ENCODE measurements around the gene GTPBP2.

The GTPBP2 gene

GRCh38 chr6:43629104-43629504, at the start of gene GTPBP2:
GTPBP2 (minus strand) TSS chr6:43629264; CDS start chr6:43629162, 102 bp downstream.
- peak; percentile 99 for DNase-seq

- DNase-seq = no peak
These were observed 49.3 kb upstream of the GTPBP2 start for GRCh38 chr6:43678341-43678740.

GRCh38 chr6:43677759-43678158, 48.7 kb upstream of the GTPBP2 start:
- DNase-seq = no peak

- no peak for DNase-seq
These were observed 48.0 kb upstream of the GTPBP2 start for GRCh38 chr6:43676962-43677606.

GRCh38 chr6:43674921-43675320, 45.9 kb upstream of the GTPBP2 start:
- no peak for DNase-seq

GRCh38 chr6:43674291-43674690, 45.2 kb upstream of the GTPBP2 start:
- no peak for DNase-seq

- DNase-seq = no peak
These were observed 44.5 kb upstream of the GTPBP2 start for GRCh38 chr6:43673444-43674084.

- DNase-seq = no peak
These were observed 43.0 kb upstream of the GTPBP2 start for GRCh38 chr6:43671801-43672690.

- DNase-seq = no peak
These were observed 42.1 kb upstream of the GTPBP2 start for GRCh38 chr6:43671011-43671800.

GRCh38 chr6:43670623-43670986, 41.5 kb upstream of the GTPBP2 start:
- DNase-seq = no peak

GRCh38 chr6:43669922-43670622, 41.0 kb upstream of the GTPBP2 start:
- DNase-seq = peak; percentile 59

GRCh38 chr6:43669050-43669921, 40.2 kb upstream of the GTPBP2 start:
- no peak for DNase-seq

- DNase-seq = peak; percentile 63
These were observed 39.3 kb upstream of the GTPBP2 start for GRCh38 chr6:43668151-43669028.

- peak; percentile 90 for DNase-seq
These were observed 38.4 kb upstream of the GTPBP2 start for GRCh38 chr6:43667245-43668150.

- no peak for DNase-seq
These were observed 37.3 kb upstream of the GTPBP2 start for GRCh38 chr6:43666196-43666920.

GRCh38 chr6:43665376-43665775, 36.3 kb upstream of the GTPBP2 start:
- no peak for DNase-seq

- DNase-seq = peak; percentile 28
These were observed 33.9 kb upstream of the GTPBP2 start for GRCh38 chr6:43662948-43663347.

- no peak for DNase-seq
These were observed 29.1 kb upstream of the GTPBP2 start for GRCh38 chr6:43658161-43658560.
